MM.1S (cell line): Measurements from ENCODE around the gene TXNL4B.

Experiments used
- EZH2 ChIP-seq: fragments of 300-600 bp; sonication (generic); optimal IDR thresholded peaks from 2 replicates; pipeline ENCODE3; 2017; ENCODE audit warnings: low read depth, mild to moderate bottlenecking, antibody characterized with exemption, low read length, mixed read lengths
- EZH2phosphoT487 ChIP-seq: fragments of 300-600 bp; sonication (generic); IDR thresholded peaks from 2 replicates; pipeline ENCODE4 v1.6.1; 2018; ENCODE audit warnings: antibody characterized with exemption, low read length
- TF ChIP-seq, protein P1 (sequence below): fragments of 300-600 bp; sonication (generic); IDR thresholded peaks from 2 replicates; pipeline ENCODE4 v1.5.1; 2016; ENCODE audit warnings: antibody characterized with exemption, low read length, mixed read lengths

DNA sequence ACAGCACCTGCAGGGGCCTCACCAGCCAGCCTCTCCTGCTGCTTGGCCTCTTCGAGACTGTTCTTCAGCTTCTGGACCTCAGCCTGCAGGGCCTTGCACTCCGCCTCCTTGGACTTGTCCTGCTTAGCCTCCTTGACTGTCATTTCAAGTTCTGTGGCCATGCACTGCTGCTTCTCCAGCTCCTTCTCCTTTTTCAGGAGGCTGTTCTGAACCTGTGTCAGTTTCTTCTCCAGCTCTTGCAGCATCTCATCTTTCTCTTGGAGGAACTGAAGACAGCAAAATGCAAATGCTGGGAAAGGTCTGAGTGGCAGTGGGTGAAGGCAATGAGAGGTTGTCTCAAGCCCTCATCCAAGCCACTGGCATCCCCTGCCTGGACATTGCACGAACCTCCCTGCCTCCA lies 39.3 kb upstream of the TXNL4B start:
- TF ChIP-seq, protein P1, sequence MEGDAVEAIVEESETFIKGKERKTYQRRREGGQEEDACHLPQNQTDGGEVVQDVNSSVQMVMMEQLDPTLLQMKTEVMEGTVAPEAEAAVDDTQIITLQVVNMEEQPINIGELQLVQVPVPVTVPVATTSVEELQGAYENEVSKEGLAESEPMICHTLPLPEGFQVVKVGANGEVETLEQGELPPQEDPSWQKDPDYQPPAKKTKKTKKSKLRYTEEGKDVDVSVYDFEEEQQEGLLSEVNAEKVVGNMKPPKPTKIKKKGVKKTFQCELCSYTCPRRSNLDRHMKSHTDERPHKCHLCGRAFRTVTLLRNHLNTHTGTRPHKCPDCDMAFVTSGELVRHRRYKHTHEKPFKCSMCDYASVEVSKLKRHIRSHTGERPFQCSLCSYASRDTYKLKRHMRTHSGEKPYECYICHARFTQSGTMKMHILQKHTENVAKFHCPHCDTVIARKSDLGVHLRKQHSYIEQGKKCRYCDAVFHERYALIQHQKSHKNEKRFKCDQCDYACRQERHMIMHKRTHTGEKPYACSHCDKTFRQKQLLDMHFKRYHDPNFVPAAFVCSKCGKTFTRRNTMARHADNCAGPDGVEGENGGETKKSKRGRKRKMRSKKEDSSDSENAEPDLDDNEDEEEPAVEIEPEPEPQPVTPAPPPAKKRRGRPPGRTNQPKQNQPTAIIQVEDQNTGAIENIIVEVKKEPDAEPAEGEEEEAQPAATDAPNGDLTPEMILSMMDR = no peak
- no peak for TF ChIP-seq EZH2phosphoT487
- TF ChIP-seq EZH2 = no peak
